ENCODE measurements around the gene GRPEL1.
"Not testable (repeated sequence)": the region's sequence is repeated elsewhere in the genome, so short reads cannot be mapped to it uniquely, and the experiment has no call there.

GRPEL1 gene

DNA sequence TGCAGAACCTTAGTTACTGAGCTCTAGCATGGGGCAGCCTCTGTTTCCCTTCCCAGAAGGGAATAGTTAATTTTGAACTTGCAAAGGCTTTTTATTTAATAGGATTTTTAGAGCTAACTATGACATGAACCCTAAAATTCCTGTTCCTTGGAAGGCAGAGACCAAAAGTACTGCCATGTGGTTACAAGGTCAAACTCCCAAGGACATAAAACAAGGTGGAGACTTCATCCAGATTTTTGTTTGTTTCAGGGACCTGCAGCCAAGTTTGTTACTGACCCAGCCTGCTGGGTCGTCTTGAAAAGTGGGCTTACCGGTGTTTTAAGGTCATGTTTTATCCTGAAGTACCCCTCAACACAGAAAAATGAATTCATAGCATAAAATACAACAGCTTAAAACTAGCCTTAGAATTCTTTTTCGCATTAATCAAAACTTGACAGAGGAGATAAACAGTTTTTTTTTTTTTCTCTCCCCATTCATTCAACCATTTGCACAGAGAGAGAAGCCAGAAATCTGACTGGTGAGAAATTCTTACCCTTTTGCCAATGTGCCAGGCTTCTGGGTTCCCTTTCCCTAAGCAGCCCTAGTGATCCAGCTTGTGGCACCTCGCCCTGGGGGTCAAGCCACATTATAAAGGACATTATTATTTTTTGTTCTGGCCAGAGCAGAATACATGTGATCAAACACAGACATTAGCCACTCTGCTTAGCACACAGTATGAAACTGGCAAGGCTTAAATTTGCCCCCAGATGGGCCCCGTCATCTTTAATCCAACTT, 21.5 kb upstream of the GRPEL1 start:
- no peak for DNase-seq (ENCODE audit: low read depth)

DNA sequence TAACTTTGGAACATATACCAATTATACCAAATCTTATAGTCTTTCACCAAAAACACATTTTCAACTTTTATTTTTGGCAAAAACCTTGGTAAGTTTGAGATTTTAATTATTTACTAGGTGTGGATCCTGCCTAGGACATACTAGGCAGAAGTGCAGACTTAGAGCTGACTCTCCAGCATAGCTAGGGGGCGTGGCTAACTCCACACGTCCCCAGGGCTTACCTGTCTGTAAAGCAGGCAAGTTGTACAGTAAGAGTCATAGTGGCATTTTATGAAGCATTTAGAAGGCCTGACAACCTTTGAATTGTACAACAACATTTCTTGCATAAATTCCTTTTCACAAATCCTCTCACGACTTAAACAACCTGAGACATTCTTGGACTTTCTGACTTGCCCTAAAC, 19.2 kb upstream of the GRPEL1 start:
- DNase-seq (ENCODE audit: low read depth) = no peak

- no peak for DNase-seq (ENCODE audit: low read depth)
Measured at GRCh38 chr4:7086384-7086783, 18.5 kb upstream of the GRPEL1 start.

- not testable (repeated sequence) for DNase-seq (ENCODE audit: low read depth)
Measured at GRCh38 chr4:7084564-7084961, 16.7 kb upstream of the GRPEL1 start.

DNA sequence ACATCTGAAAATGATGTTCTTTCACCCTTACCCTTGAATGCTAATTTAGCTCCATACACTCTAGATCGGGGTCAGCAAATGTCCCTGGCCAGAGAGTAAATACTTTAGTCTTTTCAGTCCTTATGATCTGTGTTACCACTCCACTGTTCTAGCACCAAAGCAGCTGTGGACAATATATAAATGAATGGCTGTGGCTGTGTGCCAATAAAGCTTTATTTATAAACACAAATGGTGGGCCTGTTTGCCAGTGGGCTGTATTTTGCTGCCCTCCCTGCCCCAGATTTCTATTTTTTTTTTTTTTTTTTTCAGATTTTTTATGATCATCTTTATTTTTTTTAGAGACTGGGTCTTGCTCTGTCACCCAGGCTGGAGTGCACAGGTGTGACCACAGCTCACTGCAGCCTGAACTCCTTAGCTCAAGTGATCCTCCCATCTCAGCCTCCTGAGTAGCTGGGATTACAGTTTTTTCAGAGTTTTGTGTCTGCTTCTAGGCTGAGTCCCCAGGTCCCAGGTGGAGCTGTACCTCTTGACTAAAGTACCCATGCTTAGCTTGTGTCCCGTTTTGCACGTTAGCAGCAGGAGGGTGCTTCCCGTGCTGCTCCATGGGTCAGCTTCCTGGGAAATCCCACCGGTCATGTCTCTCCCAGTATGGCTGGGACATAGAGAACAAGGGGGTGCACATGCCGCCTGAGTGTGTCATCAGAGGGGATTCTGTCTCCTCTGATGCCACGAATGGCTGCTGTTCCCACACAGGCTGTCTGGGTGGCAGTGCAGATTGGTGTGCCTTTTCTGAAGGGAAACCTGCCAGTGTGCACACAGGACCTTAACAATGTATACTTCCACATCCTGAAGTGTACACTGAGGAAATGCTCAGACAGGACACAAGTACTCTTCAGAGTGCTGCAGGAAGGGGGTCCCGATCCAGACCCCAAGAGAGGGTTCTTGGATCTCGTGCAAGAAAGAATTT, 16.0 kb upstream of the GRPEL1 start:
- DNase-seq (ENCODE audit: low read depth) = no peak

GRCh38 chr4:7079909-7080308, 12.0 kb upstream of the GRPEL1 start:
- not testable (repeated sequence) for DNase-seq (ENCODE audit: low read depth)

GRCh38 chr4:7079483-7079882, 11.6 kb upstream of the GRPEL1 start:
- not testable (repeated sequence) for DNase-seq (ENCODE audit: low read depth)

- DNase-seq (ENCODE audit: low read depth) = no peak
Measured at GRCh38 chr4:7078025-7078424, 10.2 kb upstream of the GRPEL1 start.

DNA sequence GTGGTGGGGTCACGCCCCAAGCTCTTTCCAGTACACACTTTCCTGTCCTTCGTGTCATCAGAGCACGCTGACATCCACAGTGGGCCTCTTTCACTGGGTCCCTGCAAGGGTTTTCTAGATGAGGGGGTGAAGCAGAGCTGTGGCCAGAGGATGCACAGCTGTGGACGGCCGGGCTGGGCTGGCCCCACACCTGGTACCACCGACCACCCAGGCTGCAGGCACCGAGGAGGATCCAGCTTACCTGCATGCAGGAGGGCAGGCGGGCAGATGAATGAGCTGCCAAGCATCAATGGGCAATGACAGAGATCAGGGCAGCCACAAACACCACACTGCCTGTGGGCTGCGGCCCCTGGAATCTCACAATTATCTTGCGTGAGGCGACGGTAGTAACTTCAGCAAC, 9.5 kb upstream of the GRPEL1 start:
- DNase-seq (ENCODE audit: low read depth) = no peak

GRCh38 chr4:7076696-7077082, 8.8 kb upstream of the GRPEL1 start:
- DNase-seq (ENCODE audit: low read depth) = no peak

DNA sequence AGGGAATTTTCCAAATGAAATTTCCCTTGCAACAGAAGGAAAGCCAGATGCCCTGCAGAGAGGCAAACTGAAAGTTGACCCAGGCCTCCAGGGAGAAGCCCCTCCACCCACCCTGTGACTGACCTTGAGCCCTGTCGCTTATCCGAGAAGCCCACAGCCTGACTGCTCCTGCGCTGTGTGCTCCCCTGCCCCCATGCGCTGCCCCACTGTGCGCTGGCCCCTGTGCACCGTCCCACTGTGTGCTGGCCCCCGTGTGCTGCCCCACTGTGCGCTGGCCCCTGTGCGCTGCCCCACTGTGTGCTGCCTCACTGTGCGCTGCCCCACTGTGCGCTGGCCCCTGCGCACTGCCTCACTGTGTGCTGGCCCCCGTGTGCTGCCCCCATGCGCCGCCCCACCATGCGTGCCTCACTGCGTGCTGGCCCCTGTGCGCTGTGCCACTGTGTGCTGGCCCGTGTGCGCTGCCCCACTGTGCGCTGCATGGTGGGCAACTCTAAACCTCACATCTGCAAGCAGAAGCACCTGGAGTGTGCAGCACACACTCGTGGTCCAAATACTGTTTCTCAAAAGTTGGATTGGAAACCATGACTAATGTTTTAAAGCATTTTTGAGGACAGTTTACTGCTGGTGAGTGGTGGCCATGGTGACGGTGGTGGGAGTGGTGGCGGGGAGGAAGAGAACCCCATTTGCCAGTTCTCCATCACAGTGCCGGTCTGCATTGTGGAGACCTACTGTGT, 8.3 kb upstream of the GRPEL1 start:
- no peak for DNase-seq (ENCODE audit: low read depth)

GRCh38 chr4:7074426-7074825, 6.6 kb upstream of the GRPEL1 start:
- no peak for DNase-seq (ENCODE audit: low read depth)

DNA sequence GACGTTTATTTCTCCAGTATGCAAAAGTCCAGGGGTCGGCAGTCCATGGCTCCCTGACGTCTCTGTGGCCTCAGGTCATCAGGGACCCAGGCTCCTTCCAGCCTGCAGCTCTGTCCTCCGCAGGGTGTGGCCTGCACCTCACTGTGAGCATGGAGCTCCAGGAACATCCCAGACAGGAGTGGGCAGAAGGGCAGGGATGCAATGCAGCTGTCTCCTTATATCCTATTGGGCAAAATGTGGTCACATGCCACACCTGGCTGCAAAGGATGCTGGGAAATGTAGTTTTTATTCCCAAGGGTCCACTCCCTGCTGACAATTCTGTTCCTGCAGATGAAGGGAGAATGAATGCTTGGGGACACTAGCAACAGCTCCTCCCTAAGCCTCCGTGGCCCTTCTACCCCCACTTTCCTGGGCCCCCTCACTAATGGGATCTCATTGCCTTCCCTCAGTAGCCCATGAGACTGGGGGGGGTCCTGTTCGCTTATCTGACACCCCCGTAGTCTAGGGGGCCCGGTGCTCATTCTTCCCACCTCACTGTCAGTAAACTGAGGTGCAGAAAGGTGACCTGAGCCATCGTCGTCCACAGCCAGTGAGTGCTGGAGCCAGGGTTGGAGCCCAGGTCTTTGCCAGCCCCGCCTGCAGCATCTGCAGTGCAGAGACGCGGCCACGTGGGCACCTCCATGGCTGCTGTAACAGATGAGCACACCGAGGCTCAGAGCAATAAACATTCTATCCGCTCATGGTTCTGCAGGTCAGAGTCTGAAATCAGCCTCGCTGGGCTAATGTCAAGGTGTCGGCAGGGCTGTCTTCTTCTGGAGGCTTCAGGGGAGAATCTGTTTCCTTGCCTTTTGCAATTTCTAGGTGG, 5.9 kb upstream of the GRPEL1 start:
- no peak for DNase-seq (ENCODE audit: low read depth)

DNA sequence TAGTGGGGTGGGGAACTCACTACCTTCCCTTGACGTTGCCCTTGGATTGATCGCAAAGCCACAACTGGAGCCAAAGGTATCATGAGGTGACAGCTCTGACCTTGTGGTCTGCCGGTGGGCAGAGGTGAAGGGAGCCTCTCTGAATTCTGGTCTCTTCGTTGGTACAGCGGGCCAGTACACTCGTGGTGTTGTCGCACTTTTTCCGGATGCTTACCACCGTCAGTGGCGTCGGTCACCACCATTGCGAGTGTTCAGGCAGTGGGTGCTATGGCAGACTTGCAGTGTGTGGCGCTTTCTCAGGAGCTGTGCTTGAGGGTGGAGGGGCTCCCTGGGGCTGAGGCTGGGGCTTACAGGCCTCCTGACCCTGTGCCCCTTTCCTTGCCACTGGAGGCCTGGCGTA, 5.2 kb upstream of the GRPEL1 start:
- DNase-seq (ENCODE audit: low read depth) = no peak

GRCh38 chr4:7070729-7071511, 3.1 kb upstream of the GRPEL1 start:
- peak; percentile 86 for DNase-seq (ENCODE audit: low read depth)

GRCh38 chr4:7068883-7069282, 1.0 kb upstream of the GRPEL1 start:
- no peak for DNase-seq (ENCODE audit: low read depth)

GRCh38 chr4:7068279-7068842, 497 bp upstream of the GRPEL1 start:
- DNase-seq (ENCODE audit: low read depth) = no peak

GRCh38 chr4:7067126-7067451, 775 bp downstream of the GRPEL1 start:
- no peak for DNase-seq (ENCODE audit: low read depth)

DNA sequence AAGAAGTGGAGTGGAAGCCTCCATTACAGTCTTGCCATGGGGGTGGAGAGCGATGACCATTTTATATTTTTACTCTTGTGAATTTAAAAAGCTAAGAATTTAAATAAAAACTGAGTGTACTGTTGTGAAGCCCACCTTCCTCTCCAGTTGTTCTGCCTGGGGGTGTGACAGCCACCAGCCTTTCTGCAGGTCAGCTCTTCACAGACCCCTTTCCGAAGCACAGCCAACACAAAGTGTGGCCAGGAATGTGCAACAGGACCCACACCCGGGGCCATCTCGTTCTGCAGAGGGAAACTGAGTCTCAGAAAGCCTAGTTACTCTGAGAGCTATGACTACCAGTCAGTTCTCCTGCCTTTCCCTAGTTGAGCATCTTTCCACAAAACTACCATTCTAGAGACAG, 1.4 kb downstream of the GRPEL1 start:
- DNase-seq (ENCODE audit: low read depth) = no peak

- no peak for DNase-seq (ENCODE audit: low read depth)
Measured at GRCh38 chr4:7066006-7066405, 1.9 kb downstream of the GRPEL1 start.

DNA sequence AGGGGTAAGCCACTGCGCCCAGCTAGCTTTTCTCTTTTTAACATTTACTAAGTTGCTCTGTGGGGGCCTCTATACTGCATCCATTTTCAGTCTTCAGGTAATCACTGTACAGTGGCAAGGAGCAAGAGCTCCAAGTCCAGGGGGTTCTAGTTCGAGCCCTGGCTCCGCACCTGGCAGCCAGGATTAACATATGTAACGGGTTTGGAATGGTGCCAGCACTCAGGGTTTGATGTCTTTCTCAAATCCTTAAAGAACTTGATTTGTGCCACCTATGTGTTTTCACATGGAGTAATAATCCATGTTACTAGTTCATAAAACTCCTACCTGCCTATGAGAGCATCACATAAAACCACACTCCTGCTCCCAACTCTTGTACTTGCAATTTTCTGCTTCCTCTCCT, 4.5 kb downstream of the GRPEL1 start:
- no peak for DNase-seq (ENCODE audit: low read depth)
